Neural crest cell (in vitro differentiated cells): ENCODE results near the gene NAV2. TPM values are rescaled to one million over a fixed set of nuclear protein-coding genes. Genes with fewer than 3 reads are reported as not detected.

Experiments
- DNase-seq: peaks from one replicate; pipeline ENCODE4 v3.0.0; 2021; ENCODE audit warnings: low read depth, mixed read lengths, low spot score
- H3K27ac Mint-ChIP-seq: one replicate; pipeline ENCODE4 v1.8.0; 2021; ENCODE audit warnings: mild to moderate bottlenecking, mixed read lengths; ENCODE audit not compliant: unreplicated experiment
- H3K27me3 Mint-ChIP-seq: 2 replicates; pipeline ENCODE4 v1.8.0; 2021; ENCODE audit warnings: low read depth, mild to moderate bottlenecking, mixed read lengths
- H3K36me3 Mint-ChIP-seq: 2 replicates; pipeline ENCODE4 v1.8.0; 2021; ENCODE audit warnings: low read depth, mild to moderate bottlenecking, mixed read lengths
- H3K4me1 Mint-ChIP-seq: 2 replicates; pipeline ENCODE4 v1.8.0; 2021; ENCODE audit warnings: mixed read lengths
- H3K4me3 Mint-ChIP-seq: one replicate; pipeline ENCODE4 v1.8.0; 2021; ENCODE audit warnings: mild to moderate bottlenecking, mixed read lengths
- H3K9me3 Mint-ChIP-seq: 2 replicates; pipeline ENCODE4 v1.8.0; 2021; ENCODE audit warnings: mixed read lengths
- CTCF ChIP-seq: fragments of 200-600 bp; sonication (generic); conservative IDR thresholded peaks from 2 replicates; pipeline ENCODE4 v1.5.0; 2021; ENCODE audit warnings: antibody characterized with exemption, mild to moderate bottlenecking
- total RNA-seq: library from RNA; stranded (reverse); gene quantifications from 2 replicates; pipeline ENCODE4 v1.2.1, GENCODE V29; 2021

Gene NAV2
- total RNA-seq, 1 donor from 2014 or later = 14.1 TPM

GRCh38 chr11:19876750-19877149 is 164.1 kb downstream of the NAV2 start:
- Mint-ChIP-seq H3K27ac (no peak overlapping the region), H3K36me3 (peaks cover 2% of the 10 kb centered on the region), H3K4me3 (no peak overlapping the region), H3K9me3 (peaks cover 4% of the 10 kb centered on the region), H3K4me1 (peaks cover 44% of the 10 kb centered on the region), H3K27me3 (no peaks in the 10 kb centered on the region)
- no peak for DNase-seq
- TF ChIP-seq CTCF = no peak

GRCh38 chr11:19878520-19878919 is 165.9 kb downstream of the NAV2 start:
- Mint-ChIP-seq H3K27me3 (no peaks in the 10 kb centered on the region), H3K9me3 (peaks cover 4% of the 10 kb centered on the region), H3K36me3 (peaks cover 6% of the 10 kb centered on the region), H3K4me3 (no peak overlapping the region), H3K27ac (peak overlapping the region; percentile 92), H3K4me1 (peaks cover 36% of the 10 kb centered on the region)
- TF ChIP-seq CTCF = no peak
- DNase-seq = no peak

GRCh38 chr11:19879307-19880087 is 166.9 kb downstream of the NAV2 start:
- Mint-ChIP-seq H3K9me3 (peaks cover 4% of the 10 kb centered on the region), H3K27ac (peak overlapping the region; percentile 92), H3K27me3 (no peaks in the 10 kb centered on the region), H3K36me3 (peaks cover 11% of the 10 kb centered on the region), H3K4me3 (no peak overlapping the region), H3K4me1 (peaks cover 26% of the 10 kb centered on the region)
- no peak for DNase-seq
- no peak for TF ChIP-seq CTCF

- no peak for TF ChIP-seq CTCF
- no peaks in the 10 kb centered on the region for H3K27me3 Mint-ChIP-seq
- H3K4me3 Mint-ChIP-seq = no peak overlapping the region
- peaks cover 4% of the 10 kb centered on the region for H3K9me3 Mint-ChIP-seq
- DNase-seq = no peak
- H3K27ac Mint-ChIP-seq = peak overlapping the region; percentile 19
- H3K4me1 Mint-ChIP-seq = peaks cover 26% of the 10 kb centered on the region
- peaks cover 13% of the 10 kb centered on the region for H3K36me3 Mint-ChIP-seq
These were observed 167.4 kb downstream of the NAV2 start for GRCh38 chr11:19880088-19880345.

- Mint-ChIP-seq H3K27ac (no peak overlapping the region), H3K4me3 (no peak overlapping the region), H3K27me3 (no peaks in the 10 kb centered on the region), H3K9me3 (peaks cover 4% of the 10 kb centered on the region), H3K4me1 (peaks cover 26% of the 10 kb centered on the region), H3K36me3 (peaks cover 13% of the 10 kb centered on the region)
- TF ChIP-seq CTCF = no peak
- no peak for DNase-seq
These were observed 168.5 kb downstream of the NAV2 start for GRCh38 chr11:19881177-19881576.
